COLO829 (cell line): ENCODE measurements around the gene WSCD1.

Experiments used
- DNase-seq: peaks from one replicate; pipeline ENCODE4 v3.0.0; 2012; ENCODE audit warnings: low spot score

Gene WSCD1

GRCh38 chr17:6108382-6108781 is 38.2 kb downstream of the WSCD1 start:
- no peak for DNase-seq

- DNase-seq = no peak
Measured at GRCh38 chr17:6108987-6109386, 38.8 kb downstream of the WSCD1 start.

GRCh38 chr17:6109536-6109935 is 39.4 kb downstream of the WSCD1 start:
- no peak for DNase-seq

DNA sequence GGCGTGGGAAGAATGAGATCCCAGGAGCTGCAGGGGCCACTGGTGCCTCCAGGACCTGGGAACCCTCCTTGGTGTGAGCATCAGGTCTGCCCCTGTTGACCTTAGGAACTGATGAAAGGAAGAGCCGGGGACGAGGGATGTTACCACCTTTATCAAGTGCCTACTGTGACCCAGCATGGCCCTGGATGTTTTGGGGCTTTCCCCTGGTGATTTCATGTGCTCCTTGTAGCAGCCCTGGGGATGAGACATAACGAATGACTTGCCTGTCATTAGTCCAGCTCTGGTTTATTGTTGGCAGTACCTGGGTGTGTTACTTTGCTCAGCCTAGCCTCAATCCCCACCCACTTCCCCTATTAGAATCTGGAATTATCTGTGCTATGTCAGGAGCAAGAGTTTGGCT is 39.9 kb downstream of the WSCD1 start:
- DNase-seq = no peak

GRCh38 chr17:6110592-6110991 is 40.4 kb downstream of the WSCD1 start:
- no peak for DNase-seq

DNA sequence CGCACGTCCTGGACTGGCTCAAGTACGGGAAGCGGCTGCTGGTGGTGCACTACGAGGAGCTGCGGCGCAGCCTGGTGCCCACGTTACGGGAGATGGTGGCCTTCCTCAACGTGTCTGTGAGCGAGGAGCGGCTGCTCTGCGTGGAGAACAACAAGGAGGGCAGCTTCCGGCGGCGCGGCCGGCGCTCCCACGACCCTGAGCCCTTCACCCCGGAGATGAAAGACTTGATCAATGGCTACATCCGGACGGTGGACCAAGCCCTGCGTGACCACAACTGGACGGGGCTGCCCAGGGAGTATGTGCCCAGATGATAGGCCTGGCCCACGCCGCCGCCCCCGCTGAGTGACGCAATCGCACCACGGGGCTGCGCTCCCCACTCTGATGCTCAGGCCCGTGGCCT is 50.2 kb downstream of the WSCD1 start:
- DNase-seq = no peak

DNA sequence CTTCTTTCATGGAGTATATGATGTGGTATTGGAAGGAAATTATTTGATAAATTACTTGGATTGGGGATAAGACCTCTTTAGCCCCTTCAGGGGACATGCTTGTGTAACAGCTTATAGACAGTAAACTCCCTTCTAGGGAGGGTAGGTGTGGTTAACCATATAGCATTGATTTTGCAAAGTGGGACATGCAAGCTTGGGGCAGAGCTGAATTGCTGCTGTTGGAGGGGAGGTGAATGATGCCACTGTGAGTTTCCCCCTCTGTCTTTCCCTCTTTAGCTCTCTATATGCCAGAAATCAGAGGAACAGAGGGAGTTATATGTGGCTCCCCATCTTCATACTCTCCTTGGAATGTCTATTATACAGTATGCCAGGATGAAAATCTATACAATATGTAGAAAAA is 54.7 kb downstream of the WSCD1 start:
- DNase-seq = no peak

- DNase-seq = no peak
Measured at GRCh38 chr17:6126768-6127167, 56.6 kb downstream of the WSCD1 start.

- DNase-seq = no peak
Measured at GRCh38 chr17:6134721-6135120, 64.5 kb downstream of the WSCD1 start.

GRCh38 chr17:6135236-6135635 is 65.1 kb downstream of the WSCD1 start:
- DNase-seq = no peak

DNA sequence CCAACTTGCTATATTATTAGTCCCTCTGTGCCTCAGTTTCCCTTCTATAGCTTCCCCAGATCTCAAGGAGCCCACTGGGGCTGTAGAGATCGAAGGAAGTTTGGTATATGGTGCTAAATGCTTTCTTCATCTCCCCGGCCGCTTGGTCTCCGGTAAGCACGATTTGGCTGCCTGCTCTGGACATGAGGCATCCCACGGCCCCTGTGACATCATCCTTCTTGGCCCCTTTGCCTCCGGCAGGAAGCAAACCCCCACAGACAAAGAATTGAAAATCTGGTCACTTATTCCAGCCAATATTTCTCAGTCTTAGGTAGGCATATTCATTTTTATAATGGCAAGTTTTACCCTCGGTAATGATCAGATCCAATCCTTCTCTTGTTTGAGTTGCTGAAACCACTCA is 65.8 kb downstream of the WSCD1 start:
- DNase-seq = no peak

GRCh38 chr17:6137716-6138502 is 67.7 kb downstream of the WSCD1 start:
- DNase-seq = no peak

- DNase-seq = no peak
Measured at GRCh38 chr17:6138761-6139446, 68.7 kb downstream of the WSCD1 start.

DNA sequence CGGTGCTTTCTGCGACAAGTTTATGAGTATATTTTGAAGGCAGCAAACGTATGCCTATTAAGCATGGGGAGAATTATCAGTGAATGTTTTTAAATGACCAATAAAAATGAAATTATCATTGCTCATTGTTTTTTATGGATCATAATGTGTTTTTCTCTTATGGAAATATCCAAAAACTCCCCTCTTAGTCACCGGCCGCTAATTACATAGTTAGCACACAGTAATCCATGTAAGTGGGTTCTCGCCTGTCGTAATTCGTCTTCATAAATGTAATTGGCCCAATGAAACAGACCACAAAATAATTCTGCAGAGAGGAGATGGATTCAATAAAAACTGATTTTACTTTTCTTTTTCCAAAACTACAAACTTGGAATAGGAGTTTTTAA is 69.3 kb downstream of the WSCD1 start:
- DNase-seq = no peak

DNA sequence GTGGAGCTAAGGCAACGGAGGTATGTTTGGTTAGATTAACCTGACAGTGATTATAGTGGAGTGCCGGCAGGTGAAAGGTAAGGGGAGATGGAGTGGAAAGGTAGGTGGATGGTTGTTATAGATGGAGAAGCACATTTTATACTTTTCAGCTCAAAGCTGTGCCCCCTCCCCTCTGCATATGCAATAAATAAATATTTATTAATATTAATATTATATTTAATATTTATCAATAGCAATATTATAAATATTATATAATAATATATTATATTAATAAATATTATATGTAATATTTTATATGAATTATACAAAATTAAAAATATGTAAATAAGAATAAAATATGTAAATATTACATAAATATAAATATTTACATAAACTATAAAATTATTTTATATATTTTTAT is 70.0 kb downstream of the WSCD1 start:
- DNase-seq = no peak

DNA sequence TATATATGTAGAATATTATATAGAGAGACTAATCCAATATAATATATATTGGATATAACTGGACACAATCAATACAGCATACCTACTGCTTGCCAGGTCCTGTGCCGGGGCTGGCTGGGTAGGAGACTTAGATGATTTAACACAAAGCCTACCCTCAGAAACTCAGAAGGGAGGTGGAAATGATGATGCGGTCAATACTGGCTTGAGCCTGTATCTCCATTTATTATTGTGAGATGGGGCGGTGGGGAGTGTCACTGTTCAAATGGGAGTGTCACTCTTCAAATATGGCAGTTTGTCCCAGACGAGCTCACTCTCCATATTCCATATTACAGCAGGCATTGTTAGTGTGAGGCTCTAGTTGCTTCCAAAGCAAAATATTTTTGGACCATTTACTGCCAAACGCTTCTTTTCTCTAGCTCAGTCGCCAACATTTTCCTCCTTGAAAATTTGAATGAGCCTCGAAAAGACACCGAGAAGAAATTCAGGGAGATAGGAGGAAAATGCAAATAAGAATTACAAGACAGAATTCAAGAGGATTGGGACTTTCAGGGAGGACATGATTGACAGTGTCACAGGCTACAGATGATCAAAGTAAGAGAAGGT is 70.7 kb downstream of the WSCD1 start:
- DNase-seq = no peak

GRCh38 chr17:6142701-6143100 is 72.5 kb downstream of the WSCD1 start:
- DNase-seq = no peak

GRCh38 chr17:6145946-6146345 is 75.8 kb downstream of the WSCD1 start:
- DNase-seq = no peak

DNA sequence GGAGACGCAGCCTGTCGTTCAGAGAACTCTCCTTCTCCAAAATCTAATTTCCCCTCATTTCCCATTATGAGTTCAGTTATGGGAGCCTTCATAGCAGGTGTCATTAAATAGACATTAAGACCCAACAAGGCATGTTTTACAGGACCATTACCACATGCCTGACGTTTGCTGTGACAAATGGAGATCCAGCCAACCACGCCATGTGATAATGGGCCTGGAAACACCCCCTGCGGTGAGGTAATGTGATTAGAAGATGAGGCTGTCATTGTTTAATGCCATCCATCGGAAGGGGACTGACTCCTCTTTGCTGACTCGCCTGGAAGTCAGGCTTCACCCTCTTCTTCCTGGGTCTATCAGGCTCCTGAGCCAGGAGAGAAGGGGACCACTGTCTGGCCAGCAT is 76.9 kb downstream of the WSCD1 start:
- DNase-seq = no peak

DNA sequence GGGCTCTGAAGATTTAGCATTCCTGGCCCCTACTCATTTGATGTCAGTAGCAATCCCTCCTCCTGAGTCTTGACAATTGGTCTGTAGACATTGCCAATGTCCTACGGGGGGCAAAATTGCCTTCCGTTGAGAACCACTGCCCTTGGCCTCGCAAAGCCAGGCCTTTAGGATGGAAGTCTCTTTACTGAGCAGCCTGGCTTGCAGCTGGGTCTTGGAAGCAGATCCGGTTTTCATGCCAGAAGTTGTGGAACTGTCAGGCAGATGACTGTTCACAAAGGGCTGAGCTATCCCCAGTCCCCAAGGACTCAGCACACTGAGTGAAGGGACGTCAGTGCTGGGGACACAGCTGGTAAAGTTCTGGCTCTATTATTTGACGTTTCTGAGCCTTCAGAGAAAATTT is 83.2 kb downstream of the WSCD1 start:
- no peak for DNase-seq

DNA sequence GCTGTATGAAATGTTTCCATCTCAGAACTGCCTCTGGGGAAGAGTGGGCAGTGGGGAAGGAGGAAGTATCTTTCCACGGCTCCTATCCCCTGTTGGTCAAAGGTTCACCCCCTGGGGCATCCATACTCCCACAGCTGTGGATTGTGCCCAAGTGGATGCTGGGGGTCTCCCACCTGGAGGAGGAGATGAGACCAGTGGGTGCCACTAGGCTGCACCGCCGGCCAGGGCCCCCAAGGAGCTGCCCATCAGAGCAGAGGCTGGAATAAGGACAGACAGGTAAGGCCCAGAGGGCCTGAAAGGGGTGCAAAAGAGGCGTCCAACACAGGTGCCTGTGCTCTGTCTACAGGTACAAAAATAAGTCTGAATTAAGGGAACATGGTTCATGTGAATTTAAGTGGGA is 87.5 kb downstream of the WSCD1 start:
- DNase-seq = no peak

GRCh38 chr17:6159541-6160231 is 89.5 kb downstream of the WSCD1 start:
- no peak for DNase-seq

DNA sequence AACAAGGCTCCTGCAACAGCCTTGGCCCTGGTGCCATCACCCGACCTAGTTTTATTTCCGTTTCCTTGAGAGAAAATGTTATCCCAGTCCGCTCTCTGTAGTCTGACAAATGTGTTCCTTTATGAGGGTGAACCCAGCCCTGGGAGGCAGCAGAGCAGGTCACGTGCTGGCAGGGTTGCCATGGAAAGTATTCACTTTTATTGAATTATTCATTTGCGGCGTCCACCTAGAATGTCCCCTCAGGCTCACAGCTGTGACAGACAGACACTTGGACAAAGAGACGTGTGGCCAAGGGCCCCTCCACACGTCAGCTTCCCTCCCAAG is 90.0 kb downstream of the WSCD1 start:
- DNase-seq = no peak
